Measurements from ENCODE around the gene NT5C. TPM values are rescaled to one million over a fixed set of nuclear protein-coding genes. Genes with fewer than 3 reads are reported as not detected.

The NT5C gene
- total RNA-seq, 1 experiment from 2014 or later = 115 TPM

DNA sequence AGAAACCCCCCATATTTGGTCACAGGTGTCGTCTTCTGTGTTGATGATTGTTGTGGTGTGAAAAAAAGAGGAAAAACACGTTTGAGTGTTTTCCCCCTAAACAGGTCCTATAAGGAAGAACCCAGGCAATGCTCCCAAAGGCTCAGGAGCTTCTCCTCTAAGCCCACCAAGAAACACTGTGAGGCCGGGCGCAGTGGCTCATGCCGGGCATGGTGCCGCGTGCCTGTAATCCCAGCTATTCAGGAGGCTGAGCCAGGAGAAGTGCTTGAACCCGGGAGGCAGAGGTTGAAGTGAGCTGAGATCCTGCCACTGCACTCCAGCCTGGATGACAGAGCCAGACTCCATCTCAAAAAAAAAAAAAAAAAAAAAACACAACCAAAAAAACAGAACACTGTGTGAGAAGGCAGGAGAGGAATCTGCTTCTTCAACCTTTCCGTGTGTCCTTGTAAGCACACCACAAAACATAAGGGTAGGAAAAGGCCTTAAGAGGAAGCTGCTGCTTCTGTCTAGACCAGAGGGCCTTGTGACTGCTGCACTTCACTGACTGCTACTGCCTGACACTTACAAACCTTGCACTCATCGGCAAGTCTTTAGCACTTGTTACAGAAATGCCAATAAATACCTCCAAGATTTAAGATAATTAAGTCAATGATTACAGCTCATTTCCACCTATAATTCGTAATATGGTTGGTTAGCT lies 13.4 kb upstream of the NT5C start:
- TF ChIP-seq JUND (IDR thresholded peaks at IDR 0.05) (no peak), ZFX (IDR thresholded peaks at IDR 0.05) (no peak), SIN3A (IDR thresholded peaks at IDR 0.05; ENCODE audit: low read depth) (0 out of 2 replicates have a peak, but pooled peaks have one; percentile 37)
- Histone ChIP-seq H2AFZ (ENCODE audit: low read depth, low read length, poor library complexity, severe bottlenecking) (no peak overlapping the region), H3K9me2 (ENCODE audit: insufficient read depth) (no peaks in the 10 kb centered on the region), H3K27ac (ENCODE audit: low read depth, low read length) (no peak overlapping the region), H3K79me2 (ENCODE audit: insufficient read depth, low read length) (peaks cover 96% of the 10 kb centered on the region), H4K20me1 (ENCODE audit: insufficient read depth) (peaks cover 30% of the 10 kb centered on the region), H3K4me2 (ENCODE audit: low read length) (no peak overlapping the region), H3K4me1 (ENCODE audit: control insufficient read depth in 1 of 2, insufficient read depth in 2 of 2, low read length in 2 of 2) (no peaks in the 10 kb centered on the region), H3K4me3 (replicated peaks in 1 of 2; ENCODE audit: low read depth in 1 of 2, low read length in 2 of 2) (no peak overlapping the region), H3K36me3 (ENCODE audit: control insufficient read depth in 1 of 2, insufficient read depth in 2 of 2, low read length in 2 of 2) (peaks cover 83% of the 10 kb centered on the region in 2 experiments), H3K9me3 (ENCODE audit: control insufficient read depth in 1 of 2, insufficient read depth in 1 of 2, low read depth in 1 of 2, low read length in 2 of 2) (no peaks in the 10 kb centered on the region), H3K27me3 (ENCODE audit: insufficient read depth, low read length) (no peaks in the 10 kb centered on the region), H3K9ac (ENCODE audit: low read length) (no peak overlapping the region)
- ATAC-seq = no peak
- RAD21 ChIA-PET (ENCODE audit: low non-redundant PET in 1 of 2, low total read pairs in 2 of 2, uncharacterized antibody in 2 of 2, unreplicated experiment in 2 of 2) = interaction anchor here in 1 of 2 experiments (1.0 kb wide), 1 partner anchor 31 kb away, joined by 3 read pairs; no protein-coding TSS in a partner anchor
- DNase-seq (ENCODE audit: low read depth, low spot score) = no peak
- intact Hi-C loops (cut with micrococcal nuclease) = no loop called here
- POLR2A ChIA-PET = interaction anchor here (0.9 to 3.4 kb wide), 3 partner anchors 9 to 12 kb away, joined by 3 to 23 read pairs (median 6); partner anchors contain the start of gene JPT1
- TSS peak; percentile 1 for BruUV-seq (replicated peaks)
- CTCF ChIA-PET = interaction anchor here (1.2 kb wide), 1 partner anchor 27 kb away, joined by 5 read pairs; no protein-coding TSS in a partner anchor

DNA sequence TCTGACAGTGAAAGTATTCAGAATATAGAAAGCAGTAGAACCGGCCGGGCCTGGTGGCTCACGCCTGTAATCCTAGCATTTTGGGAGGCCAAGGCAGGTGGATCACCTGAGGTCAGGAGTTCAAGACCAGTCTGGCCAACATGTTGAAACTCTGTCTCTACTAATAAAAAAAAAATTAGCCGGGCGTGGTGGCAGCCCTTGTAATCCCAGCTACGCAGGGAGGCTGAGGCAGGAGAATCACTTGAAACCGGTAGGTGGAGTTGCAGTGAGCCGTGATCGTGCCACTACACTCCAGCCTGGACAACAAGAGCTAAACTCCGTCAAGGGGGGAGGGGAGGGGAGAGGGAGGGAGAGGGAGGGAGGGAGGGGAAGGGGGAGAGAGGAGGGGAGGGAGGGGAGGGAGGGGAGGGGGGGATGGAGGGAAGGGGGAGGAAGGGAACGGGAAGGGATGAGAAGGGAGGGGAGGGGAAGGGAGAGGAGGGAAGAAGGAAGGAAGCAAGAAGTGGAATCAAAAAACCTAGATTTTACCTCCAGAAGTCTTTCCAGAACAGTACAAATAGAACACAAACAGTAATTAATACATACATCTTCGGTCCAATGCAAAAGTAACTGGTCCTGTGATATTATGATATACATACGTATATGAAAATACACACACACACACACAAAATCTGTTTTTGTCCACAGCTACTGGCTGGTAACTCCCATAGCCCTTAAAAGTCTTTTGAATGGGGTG lies 10.9 kb upstream of the NT5C start:
- ChIA-PET RAD21 (ENCODE audit: low non-redundant PET in 1 of 2, low total read pairs in 2 of 2, uncharacterized antibody in 2 of 2, unreplicated experiment in 2 of 2) (no interaction called here), POLR2A (interaction anchor here (0.6 kb wide), 2 partner anchors 53 to 66 kb away, joined by 3 to 4 read pairs; no protein-coding TSS in a partner anchor), CTCF (no interaction called here)
- H3K36me3 ChIP-seq (ENCODE audit: control insufficient read depth in 1 of 2, insufficient read depth in 2 of 2, low read length in 2 of 2) = peaks cover 80 to 86% of the 10 kb centered on the region in 2 experiments
- H3K27ac ChIP-seq (ENCODE audit: low read depth, low read length) = no peak overlapping the region
- no peak for DNase-seq (ENCODE audit: low read depth, low spot score)
- no peaks in the 10 kb centered on the region for H3K4me1 ChIP-seq (ENCODE audit: control insufficient read depth in 1 of 2, insufficient read depth in 2 of 2, low read length in 2 of 2)
- no peaks in the 10 kb centered on the region for H3K9me3 ChIP-seq (ENCODE audit: control insufficient read depth in 1 of 2, insufficient read depth in 1 of 2, low read depth in 1 of 2, low read length in 2 of 2)
- no peak overlapping the region for H2AFZ ChIP-seq (ENCODE audit: low read depth, low read length, poor library complexity, severe bottlenecking)
- H3K9me2 ChIP-seq (ENCODE audit: insufficient read depth) = no peaks in the 10 kb centered on the region
- intact Hi-C loops (cut with micrococcal nuclease) = no loop called here
- no TSS peak for BruUV-seq (replicated peaks)
- no peak overlapping the region for H3K4me2 ChIP-seq (ENCODE audit: low read length)
- H3K9ac ChIP-seq (ENCODE audit: low read length) = no peak overlapping the region
- H4K20me1 ChIP-seq (ENCODE audit: insufficient read depth) = peaks cover 15% of the 10 kb centered on the region
- no peak overlapping the region for H3K4me3 ChIP-seq (replicated peaks in 1 of 2; ENCODE audit: low read depth in 1 of 2, low read length in 2 of 2)
- H3K27me3 ChIP-seq (ENCODE audit: insufficient read depth, low read length) = no peaks in the 10 kb centered on the region
- no peak for TF ChIP-seq SRF (IDR thresholded peaks at IDR 0.05; ENCODE audit: low read depth)
- TF ChIP-seq, protein P1, sequence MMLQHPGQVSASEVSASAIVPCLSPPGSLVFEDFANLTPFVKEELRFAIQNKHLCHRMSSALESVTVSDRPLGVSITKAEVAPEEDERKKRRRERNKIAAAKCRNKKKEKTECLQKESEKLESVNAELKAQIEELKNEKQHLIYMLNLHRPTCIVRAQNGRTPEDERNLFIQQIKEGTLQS (IDR thresholded peaks at IDR 0.05) = no peak
- TF ChIP-seq, protein P2, sequence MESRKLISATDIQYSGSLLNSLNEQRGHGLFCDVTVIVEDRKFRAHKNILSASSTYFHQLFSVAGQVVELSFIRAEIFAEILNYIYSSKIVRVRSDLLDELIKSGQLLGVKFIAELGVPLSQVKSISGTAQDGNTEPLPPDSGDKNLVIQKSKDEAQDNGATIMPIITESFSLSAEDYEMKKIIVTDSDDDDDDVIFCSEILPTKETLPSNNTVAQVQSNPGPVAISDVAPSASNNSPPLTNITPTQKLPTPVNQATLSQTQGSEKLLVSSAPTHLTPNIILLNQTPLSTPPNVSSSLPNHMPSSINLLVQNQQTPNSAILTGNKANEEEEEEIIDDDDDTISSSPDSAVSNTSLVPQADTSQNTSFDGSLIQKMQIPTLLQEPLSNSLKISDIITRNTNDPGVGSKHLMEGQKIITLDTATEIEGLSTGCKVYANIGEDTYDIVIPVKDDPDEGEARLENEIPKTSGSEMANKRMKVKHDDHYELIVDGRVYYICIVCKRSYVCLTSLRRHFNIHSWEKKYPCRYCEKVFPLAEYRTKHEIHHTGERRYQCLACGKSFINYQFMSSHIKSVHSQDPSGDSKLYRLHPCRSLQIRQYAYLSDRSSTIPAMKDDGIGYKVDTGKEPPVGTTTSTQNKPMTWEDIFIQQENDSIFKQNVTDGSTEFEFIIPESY (IDR thresholded peaks at IDR 0.05; ENCODE audit: extremely low read depth, insufficient replicate concordance, low read length) = no peak
- no peak for TF ChIP-seq EZH2 (IDR thresholded peaks at IDR 0.05)
- no peak for TF ChIP-seq TCF7L2 (IDR thresholded peaks at IDR 0.05; ENCODE audit: borderline replicate concordance, extremely low read depth, insufficient read depth, insufficient read length)
- no peak for TF ChIP-seq SP1 (IDR thresholded peaks at IDR 0.05; ENCODE audit: low read depth)
- TF ChIP-seq EGR1 (IDR thresholded peaks at IDR 0.05; ENCODE audit: low read depth) = no peak
- TF ChIP-seq YY1 (IDR thresholded peaks at IDR 0.05; ENCODE audit: extremely low read depth, insufficient replicate concordance, low read depth, low read length) = no peak
- TF ChIP-seq SIN3A (IDR thresholded peaks at IDR 0.05; ENCODE audit: low read depth) = no peak
- no peak for TF ChIP-seq EZH2phosphoT487 (IDR thresholded peaks at IDR 0.05; ENCODE audit: borderline replicate concordance)
- TF ChIP-seq RAD21 (IDR thresholded peaks at IDR 0.05; ENCODE audit: low read depth) = no peak
- no peak for TF ChIP-seq POLR2A (IDR thresholded peaks at IDR 0.05; ENCODE audit: borderline replicate concordance, extremely low read depth, insufficient read depth, insufficient read length)
- no peak for TF ChIP-seq FOSL1 (IDR thresholded peaks at IDR 0.05; ENCODE audit: low read depth)
- no peak for ATAC-seq
- H3K79me2 ChIP-seq (ENCODE audit: insufficient read depth, low read length) = peaks cover 92% of the 10 kb centered on the region

Data from HCT116 (cell line).